Muscle of leg (tissue), 11 donors: ENCODE measurements around the gene VPS45. TPM values are rescaled to one million over a fixed set of nuclear protein-coding genes. Genes with fewer than 3 reads are reported as not detected.
"Not testable (repeated sequence)": the region's sequence is repeated elsewhere in the genome, so short reads cannot be mapped to it uniquely, and the experiment has no call there.

Source experiments
- DNase-seq: peaks from one replicate; pipeline ENCODE4 v3.0.0; 2013
- H3K27ac ChIP-seq: one replicate; pipeline ENCODE4 v1.5.1; 2013; ENCODE audit warnings: mild to moderate bottlenecking, low read length, control low read depth
- H3K27me3 ChIP-seq: one replicate; pipeline ENCODE4 v1.6.1; 2013; ENCODE audit warnings: low read length; ENCODE audit not compliant: control insufficient read depth, insufficient read depth
- H3K36me3 ChIP-seq: one replicate; pipeline ENCODE4 v1.6.1; 2013; ENCODE audit warnings: low read length; ENCODE audit not compliant: control insufficient read depth, insufficient read depth
- H3K4me1 ChIP-seq: one replicate; pipeline ENCODE4 v1.6.1; 2013; ENCODE audit warnings: low read length; ENCODE audit not compliant: control insufficient read depth, insufficient read depth
- H3K4me3 ChIP-seq: one replicate; pipeline ENCODE4 v1.5.1; 2013; ENCODE audit warnings: low read length, control low read depth
- H3K9me3 ChIP-seq: replicated peaks from 2 replicates; pipeline ENCODE4 v1.6.1; 2013; ENCODE audit warnings: low read depth, low read length; ENCODE audit not compliant: control insufficient read depth
- WGBS: methylation state at CpG from one replicate; pipeline ENCODE4 v1.1.5; 2013; ENCODE audit warnings: missing lambda C conversion rate; ENCODE audit not compliant: insufficient coverage; 5-methylcytosine and 5-hydroxymethylcytosine counted together
- polyA plus RNA-seq, 8 donors: library from polyadenylated mRNA; unstranded; fragments of 120-200 nt; gene quantifications; one replicate each; pipeline versions ENCODE4 v1.2.1 to v1.2.3, GENCODE V29; 2013; ENCODE audit warnings: inconsistent platforms in 1 of 8, low replicate concordance in 1 of 8; ENCODE audit not compliant: insufficient read length in 8 of 8, insufficient read depth in 1 of 8
- total RNA-seq: library from RNA; stranded (reverse); fragments of 120-200 nt; gene quantifications from one replicate; pipeline ENCODE4 v1.2.4, GENCODE V29; 2013

VPS45 gene
- total and polyA plus RNA-seq, 9 donors = 39.5 to 48.7 (median 45.1) TPM

DNA sequence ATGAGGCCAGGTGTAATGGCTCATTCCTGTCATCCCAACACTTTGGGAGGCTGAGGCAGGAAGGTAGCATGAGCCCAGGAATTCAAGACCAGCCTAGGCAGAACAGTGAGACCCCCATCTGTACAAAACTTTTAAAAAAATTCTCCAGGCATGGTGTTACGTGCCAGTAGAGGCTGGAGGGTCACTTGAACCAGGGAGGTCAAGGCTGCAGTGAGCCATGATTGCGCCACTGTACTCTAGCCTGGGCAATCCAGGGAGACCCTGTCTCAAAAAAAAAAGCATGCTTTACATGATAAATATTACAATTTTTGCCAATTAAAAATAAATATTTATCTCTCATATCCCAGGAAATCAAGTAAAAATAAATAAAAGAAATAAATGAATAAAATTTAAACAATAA is 17.6 kb upstream of the VPS45 start:
- H3K4me3 ChIP-seq = no peak overlapping the region
- H3K36me3 ChIP-seq = no peaks in the 10 kb centered on the region
- no peaks in the 10 kb centered on the region for H3K4me1 ChIP-seq
- H3K9me3 ChIP-seq = no peaks in the 10 kb centered on the region
- no peaks in the 10 kb centered on the region for H3K27me3 ChIP-seq
- no CpG with 5 or more reads among the region's 2 CpGs for WGBS
- H3K27ac ChIP-seq = no peak overlapping the region
- DNase-seq = no peak

DNA sequence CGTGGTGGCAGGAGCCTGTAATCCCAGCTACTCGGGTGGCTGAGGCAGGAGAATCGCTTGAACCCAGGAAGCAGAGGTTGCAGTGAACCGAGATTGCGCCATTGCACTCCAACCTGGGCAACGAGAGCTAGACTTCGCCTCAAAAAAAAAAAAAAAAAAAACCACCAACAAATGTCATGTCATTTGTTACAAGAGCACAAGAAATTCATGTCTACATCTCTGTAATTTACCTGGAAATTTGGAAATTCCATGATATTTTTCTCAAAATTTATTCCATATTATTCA is 16.5 kb upstream of the VPS45 start:
- Histone ChIP-seq H3K36me3 (no peaks in the 10 kb centered on the region), H3K27ac (no peak overlapping the region), H3K4me3 (no peak overlapping the region), H3K9me3 (no peaks in the 10 kb centered on the region), H3K4me1 (no peaks in the 10 kb centered on the region), H3K27me3 (no peaks in the 10 kb centered on the region)
- WGBS = 14% methylated on average over 2 of the region's 7 CpGs
- DNase-seq = no peak

DNA sequence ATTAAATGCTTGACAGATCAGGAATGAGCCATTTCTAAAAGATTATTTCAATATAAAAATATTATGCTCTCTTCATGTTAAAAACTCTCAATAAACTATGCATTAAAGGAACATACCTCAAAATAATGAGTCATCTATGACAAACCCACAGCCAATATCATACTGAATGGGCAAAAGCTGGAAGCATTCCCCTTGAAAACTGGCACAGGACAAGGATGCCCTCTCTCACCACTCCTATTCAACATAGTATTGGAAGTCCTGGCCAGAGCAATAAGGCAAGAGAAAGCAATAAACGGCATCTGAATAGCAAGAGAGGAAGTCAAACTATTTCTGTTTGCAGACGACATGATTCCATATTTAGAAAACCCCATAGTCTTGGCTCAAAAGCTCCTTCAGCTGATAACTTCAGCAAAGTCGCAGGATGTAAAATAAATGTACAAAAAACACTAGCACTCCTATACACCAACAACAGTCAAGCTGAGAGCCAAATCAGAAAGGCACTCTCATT is 15.6 kb upstream of the VPS45 start:
- not testable (repeated sequence) for H3K27me3 ChIP-seq, H3K4me3 ChIP-seq, H3K27ac ChIP-seq, H3K4me1 ChIP-seq, H3K9me3 ChIP-seq, H3K36me3 ChIP-seq, DNase-seq
- WGBS = no CpG with 5 or more reads among the region's 3 CpGs

DNA sequence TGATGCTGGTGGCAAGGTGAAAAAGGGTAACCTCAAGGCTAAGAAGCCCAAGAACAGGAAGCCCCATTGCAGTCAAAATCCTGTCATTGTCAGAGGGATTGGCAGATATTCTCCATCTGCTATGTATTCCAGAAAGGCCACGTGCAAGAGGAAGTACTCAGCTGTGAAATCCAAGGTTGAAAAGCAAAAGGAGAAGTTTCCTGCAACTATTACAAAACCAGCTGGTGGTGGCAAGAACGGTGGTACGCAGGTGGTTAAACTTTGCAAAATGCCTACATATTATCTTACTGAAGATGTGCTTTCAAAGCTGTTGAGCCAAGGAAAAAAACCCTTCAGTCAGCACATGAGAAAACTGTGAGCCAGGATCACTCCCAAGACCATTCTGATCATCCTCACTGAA is 13.7 kb upstream of the VPS45 start:
- no peaks in the 10 kb centered on the region for H3K36me3 ChIP-seq
- H3K4me1 ChIP-seq = no peaks in the 10 kb centered on the region
- H3K4me3 ChIP-seq = no peak overlapping the region
- no peaks in the 10 kb centered on the region for H3K27me3 ChIP-seq
- H3K9me3 ChIP-seq = no peaks in the 10 kb centered on the region
- no CpG with 5 or more reads among the region's 3 CpGs for WGBS
- H3K27ac ChIP-seq = no peak overlapping the region
- peak; percentile 25 for DNase-seq

DNA sequence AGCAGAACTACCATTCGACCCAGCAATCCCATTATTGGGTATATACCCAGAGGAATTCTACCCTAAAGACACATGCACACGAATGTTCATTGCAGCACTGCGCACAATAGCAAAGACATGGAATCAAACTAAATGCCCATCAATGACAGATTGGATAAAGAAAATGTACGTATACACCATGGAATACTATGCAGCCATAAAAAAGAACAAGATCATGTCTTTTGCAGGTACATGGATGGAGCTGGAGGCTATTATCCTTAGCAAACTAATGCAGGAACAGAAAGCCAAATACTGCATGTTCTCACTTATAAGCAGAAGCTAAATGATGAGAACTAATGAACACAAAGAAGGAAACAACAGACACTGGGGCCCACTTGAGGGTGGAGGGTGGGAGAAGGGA is 12.1 kb upstream of the VPS45 start:
- not testable (repeated sequence) for H3K4me1 ChIP-seq, H3K27me3 ChIP-seq, DNase-seq, H3K27ac ChIP-seq, H3K9me3 ChIP-seq, H3K4me3 ChIP-seq, H3K36me3 ChIP-seq
- no CpG with 5 or more reads among the region's 4 CpGs for WGBS

DNA sequence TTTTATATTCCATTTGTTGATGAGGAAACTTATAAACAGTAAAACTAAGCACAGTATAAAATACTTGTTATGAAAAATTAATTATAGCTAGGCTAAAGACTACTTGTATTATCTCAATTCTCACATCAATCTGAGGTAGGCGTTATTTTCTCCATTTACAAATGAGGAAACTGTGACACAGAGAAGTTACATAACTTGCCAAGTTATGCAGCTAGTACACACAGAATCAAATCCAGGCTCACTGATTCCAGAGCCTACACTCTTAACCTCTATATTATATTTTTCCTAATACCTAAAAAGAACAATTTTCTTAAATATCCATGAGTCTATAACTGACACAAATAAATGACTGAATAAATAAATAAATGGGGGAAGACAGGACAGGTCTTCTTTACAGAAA is 11.2 kb upstream of the VPS45 start:
- Histone ChIP-seq H3K4me3 (no peak overlapping the region), H3K4me1 (no peaks in the 10 kb centered on the region), H3K36me3 (no peaks in the 10 kb centered on the region), H3K27me3 (no peaks in the 10 kb centered on the region), H3K9me3 (no peaks in the 10 kb centered on the region), H3K27ac (no peak overlapping the region)
- 86% methylated on average over 1 of the region's 1 CpG for WGBS
- no peak for DNase-seq

DNA sequence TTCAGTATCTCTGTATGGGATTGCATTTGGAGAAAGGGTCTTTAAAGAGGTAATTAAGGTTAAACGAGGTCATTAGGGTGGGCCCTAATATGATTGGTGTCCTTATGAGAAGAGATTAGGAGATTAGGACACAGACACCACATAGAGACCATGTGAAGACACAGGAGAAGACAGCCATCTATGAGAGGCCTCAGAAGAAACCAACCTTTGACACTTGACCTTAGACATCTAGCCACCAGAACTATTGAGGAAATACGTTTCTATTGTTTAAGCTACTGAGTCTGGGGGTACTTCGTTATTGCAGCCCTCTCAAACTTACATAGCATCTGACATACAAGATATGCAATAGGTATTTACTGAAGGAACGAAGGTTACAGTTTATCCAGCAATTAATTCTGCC is 7.3 kb upstream of the VPS45 start:
- no peak for DNase-seq
- Histone ChIP-seq H3K36me3 (no peaks in the 10 kb centered on the region), H3K27me3 (no peaks in the 10 kb centered on the region), H3K9me3 (no peaks in the 10 kb centered on the region), H3K4me1 (no peaks in the 10 kb centered on the region), H3K27ac (no peak overlapping the region), H3K4me3 (no peak overlapping the region)
- WGBS = no CpG with 5 or more reads among the region's 4 CpGs

DNA sequence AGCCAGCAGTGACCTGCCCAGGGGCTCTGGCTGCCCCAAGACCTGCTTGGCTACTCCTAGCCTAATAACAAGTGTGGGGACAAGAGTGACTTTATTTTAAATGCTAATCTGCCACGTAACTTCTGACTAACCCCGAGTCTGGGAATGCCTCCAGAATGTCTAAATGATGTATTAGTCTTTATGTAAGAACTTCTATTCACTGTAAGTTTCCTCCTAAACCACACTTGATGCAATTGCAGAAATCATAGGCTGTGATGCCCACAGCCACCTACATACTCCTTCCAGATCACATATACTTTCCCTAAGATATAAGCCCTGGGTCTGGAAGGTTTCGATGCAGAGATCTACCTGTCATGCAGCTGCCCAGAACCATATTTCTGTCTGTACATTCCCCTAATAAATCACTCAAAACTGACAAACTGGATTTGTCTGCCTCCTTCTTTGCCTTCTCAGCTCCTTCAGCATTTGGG is 5.9 kb upstream of the VPS45 start:
- Histone ChIP-seq H3K4me1 (no peaks in the 10 kb centered on the region), H3K9me3 (no peaks in the 10 kb centered on the region), H3K36me3 (no peaks in the 10 kb centered on the region), H3K27ac (no peak overlapping the region), H3K4me3 (no peak overlapping the region), H3K27me3 (no peaks in the 10 kb centered on the region)
- peak; percentile 27 for DNase-seq
- WGBS = 100% methylated on average over 1 of the region's 3 CpGs

DNA sequence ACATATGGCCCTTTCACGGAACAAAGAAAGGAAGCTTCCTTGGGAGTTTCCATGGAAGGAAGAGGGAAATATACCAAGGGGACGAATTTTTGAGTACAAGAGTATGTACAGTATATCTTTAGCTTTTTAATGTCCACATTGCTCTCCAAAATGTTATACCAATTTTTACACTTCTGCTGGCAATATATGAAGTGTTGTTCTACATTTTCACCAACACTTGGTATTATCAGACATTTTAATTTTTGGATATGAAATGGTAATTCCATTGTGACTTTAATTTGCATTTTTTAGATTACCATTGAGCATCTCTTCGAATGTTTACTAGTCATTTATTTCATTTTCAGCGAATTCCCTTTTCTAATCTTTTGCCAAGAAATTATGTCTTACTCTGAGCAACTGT is 5.5 kb upstream of the VPS45 start:
- WGBS = no CpG with 5 or more reads among the region's 4 CpGs
- Histone ChIP-seq H3K9me3 (no peaks in the 10 kb centered on the region), H3K27ac (no peak overlapping the region), H3K27me3 (no peaks in the 10 kb centered on the region), H3K36me3 (no peaks in the 10 kb centered on the region), H3K4me1 (no peaks in the 10 kb centered on the region), H3K4me3 (no peak overlapping the region)
- DNase-seq = no peak

DNA sequence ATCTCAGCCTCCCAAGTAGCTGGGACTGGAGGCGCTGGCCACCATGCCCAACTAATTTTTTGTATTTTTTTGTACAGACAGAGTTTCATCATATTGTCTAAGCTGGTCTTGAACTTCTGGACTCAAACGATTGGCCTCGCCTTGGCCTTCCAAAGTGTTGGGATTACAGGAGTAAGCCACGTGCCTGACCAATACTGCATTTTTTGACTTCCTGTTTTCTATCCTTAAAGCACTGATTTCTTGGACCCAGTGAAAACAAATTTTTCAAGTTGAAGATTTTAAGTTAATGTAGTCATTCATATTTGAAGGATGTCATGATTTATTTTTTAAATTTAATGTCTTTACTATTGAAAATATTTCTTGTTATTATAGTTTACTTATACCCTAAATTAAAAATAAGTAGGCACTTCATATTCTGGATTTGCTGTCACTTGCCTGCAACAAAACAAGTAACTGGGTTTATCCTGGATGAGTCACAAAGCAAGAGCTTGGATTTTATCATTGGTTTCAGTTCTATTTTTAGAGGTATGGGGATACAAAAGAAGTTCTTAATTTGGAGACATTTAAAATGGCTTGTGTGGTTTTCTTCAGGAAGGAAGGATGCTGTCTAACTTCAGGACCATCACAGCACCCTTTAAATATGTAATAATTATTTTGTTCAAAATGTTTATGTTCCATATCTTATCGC is 2.2 kb upstream of the VPS45 start:
- Histone ChIP-seq H3K4me3 (no peak overlapping the region), H3K27ac (no peak overlapping the region), H3K9me3 (no peaks in the 10 kb centered on the region), H3K36me3 (peaks cover 6% of the 10 kb centered on the region), H3K4me1 (no peaks in the 10 kb centered on the region), H3K27me3 (no peaks in the 10 kb centered on the region)
- 87% methylated on average over 3 of the region's 5 CpGs for WGBS
- DNase-seq = peak; percentile 14

DNA sequence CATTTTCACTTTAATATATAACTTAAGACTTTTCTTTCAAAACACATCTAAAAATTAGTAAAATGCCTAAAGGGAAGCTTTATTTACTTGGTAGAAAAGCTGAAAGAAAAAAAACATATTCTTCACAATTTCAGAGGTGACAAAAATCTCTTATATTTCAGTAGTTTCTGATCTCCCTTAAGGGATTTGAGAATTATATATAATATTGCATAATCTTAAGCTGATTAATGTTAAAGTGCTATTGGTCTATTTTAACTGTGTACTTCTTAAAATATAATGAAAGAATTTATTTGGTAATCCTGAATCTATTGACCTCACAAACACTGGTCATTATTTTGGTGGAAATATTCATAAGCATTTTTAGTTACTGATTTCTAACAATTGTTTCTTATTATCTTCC is 1.2 kb upstream of the VPS45 start:
- peaks cover 6% of the 10 kb centered on the region for H3K36me3 ChIP-seq

More for the DNA sequence above, 1.2 kb upstream of the VPS45 start:
- Histone ChIP-seq H3K4me3 (peak overlapping the region; percentile 94), H3K9me3 (no peaks in the 10 kb centered on the region), H3K27me3 (no peaks in the 10 kb centered on the region), H3K27ac (peak overlapping the region; percentile 99), H3K4me1 (no peaks in the 10 kb centered on the region)
- DNase-seq = no peak
